ENCODE results near the gene ARL16.

ARL16 gene

GRCh38 chr17:81666342-81667191 is 17.0 kb downstream of the ARL16 start, which contains the start of the genes CCDC137 and OXLD1:
TSS of gene CCDC137 (plus strand) at chr17:81666737. CDS start at chr17:81666767, 30 bp downstream.
TSS of gene OXLD1 (minus strand) at chr17:81666605. CDS start at chr17:81666577, 28 bp downstream.
- DNase-seq, result peak; percentile 94

DNA sequence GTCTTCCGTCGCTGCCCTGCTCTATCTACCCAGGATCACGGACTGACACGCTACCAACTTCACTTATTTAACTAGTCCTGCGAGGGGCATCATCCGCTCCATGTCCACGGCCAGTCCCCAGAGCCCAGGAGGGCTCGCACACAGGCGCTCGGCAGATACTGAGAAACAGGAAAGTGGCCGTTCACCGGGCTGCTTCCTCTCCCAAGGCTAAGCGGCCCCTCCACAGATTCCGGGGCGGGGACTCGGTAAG is 17.6 kb downstream of the ARL16 start:
- DNase-seq, result peak; percentile 43

GRCh38 chr17:81665205-81666091 is 18.1 kb downstream of the ARL16 start:
- peak; percentile 42 for DNase-seq

- DNase-seq, result no peak
Observed at GRCh38 chr17:81664051-81664470, 19.5 kb downstream of the ARL16 start.

DNA sequence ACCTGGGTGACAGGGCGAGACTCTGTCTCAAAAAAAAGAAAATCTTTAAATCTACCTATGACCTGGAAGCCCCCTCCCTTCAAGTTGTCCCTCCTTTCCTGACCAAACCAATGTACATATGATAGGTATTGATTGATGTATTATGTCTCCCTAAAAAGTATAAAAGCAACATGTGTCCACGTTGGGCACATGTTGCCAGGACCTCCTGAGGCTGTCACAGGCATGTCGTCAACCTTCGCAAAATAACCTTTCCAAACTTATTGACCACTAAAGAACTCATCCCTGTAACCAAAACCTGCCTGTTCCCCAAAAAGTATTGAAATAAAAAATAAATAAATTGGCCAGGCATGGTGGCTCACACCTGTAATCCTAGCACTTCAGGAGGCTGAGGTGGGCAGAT is 21.6 kb downstream of the ARL16 start:
- no peak for DNase-seq

DNA sequence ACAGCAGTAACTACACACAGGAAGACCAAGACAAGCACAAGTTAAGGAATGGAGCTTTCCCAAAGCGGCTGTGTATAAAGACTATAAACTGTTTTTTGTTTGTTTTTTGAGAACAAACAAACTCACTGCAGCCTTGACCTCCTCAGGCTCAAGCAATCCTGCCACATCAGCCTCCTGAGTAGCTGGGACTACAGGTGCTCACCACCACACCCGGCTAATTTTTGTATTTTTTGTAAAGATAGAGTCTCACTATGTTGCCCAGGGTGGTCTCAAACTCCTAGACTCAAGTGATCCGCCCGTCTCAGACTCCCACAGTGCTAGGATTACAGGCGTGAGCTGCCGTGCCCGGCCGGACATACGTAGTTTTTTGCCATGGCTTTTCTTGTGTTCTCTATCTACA is 23.2 kb downstream of the ARL16 start:
- DNase-seq, result no peak

DNA sequence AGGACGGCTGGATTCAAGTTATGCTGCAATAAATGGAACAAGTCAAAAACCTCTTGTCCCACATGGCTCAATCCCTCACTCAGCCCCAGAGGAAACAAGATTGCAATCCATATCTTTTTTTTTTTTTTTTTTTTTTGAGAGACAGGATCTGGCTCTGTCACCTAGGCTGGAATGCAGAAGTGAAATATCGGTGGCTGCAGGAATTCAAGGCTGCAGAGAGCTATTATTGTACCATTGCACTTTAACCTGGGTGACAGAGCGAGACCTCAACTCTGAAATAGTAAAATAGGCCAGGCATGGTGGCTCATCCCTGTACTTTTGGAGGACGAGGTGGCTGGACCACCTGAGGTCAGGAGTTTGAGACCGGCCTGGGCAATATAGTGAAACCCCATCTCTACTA is 24.6 kb downstream of the ARL16 start:
- no peak for DNase-seq

DNA sequence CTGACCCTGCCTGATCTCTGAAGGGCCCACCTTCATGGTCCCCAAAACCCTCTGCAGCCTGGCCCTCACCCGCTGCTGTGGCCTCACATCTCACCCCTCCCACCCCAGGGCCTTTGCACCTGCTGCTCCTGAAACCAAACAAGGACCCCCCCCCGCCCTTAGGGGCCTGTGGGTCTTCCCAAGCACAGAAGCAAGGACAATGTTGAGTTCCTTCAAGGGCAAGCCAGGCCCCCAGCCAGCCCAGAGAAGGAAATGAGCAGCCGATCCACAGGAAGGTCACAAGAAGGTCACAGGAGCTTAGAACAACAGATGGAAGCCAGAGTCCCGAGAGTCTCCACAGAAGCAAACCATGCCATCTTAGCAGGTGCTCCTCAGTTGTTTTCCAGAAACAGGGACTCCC is 26.8 kb downstream of the ARL16 start:
- DNase-seq, result no peak

- DNase-seq, result no peak
Observed at GRCh38 chr17:81656118-81656743, 27.4 kb downstream of the ARL16 start, which contains the start of gene PDE6G. TSS of gene PDE6G (minus strand) at chr17:81656542. CDS start at chr17:81653305, 3,237 bp downstream.

DNA sequence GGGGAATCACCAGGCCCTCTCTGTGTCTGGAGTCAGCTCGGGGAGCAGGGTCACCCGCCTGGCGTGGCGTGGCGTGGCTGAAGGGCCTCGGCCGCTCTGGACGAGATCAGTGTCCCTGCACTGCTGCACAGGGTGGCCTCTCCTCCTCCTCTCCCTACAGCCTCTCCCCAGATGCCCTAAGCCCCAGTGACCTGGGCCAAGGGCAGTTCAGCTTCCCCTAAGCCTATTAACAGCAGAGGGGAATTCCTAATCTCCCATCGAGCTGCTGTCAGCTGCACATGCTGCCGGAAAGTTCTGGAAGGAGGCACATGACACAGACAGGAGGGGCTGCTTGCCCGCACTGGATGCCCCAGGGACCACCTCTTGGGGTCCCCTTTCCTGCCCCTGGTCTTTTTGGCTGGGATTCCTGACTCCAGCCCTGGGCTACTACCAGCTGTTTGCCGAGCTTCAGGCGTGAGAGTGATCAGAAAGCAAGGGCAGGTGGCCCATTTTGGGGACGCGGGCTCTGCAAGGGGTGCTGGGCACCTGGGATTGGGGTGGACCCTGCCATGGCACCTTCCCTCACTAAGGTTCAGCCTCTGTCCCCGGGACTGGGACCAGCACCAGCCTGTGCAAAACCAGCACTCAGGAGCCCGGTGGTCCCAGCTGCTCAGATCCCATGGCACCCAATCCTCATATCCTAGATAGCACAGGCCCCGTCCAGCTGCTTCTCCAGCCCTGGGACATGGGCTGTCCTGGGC is 28.0 kb downstream of the ARL16 start:
- no peak for DNase-seq

GRCh38 chr17:81652906-81653771 is 30.5 kb downstream of the ARL16 start:
- DNase-seq, result peak; percentile 50

- DNase-seq, result no peak
Observed at GRCh38 chr17:81651692-81652091, 31.9 kb downstream of the ARL16 start.

GRCh38 chr17:81650951-81651350 is 32.6 kb downstream of the ARL16 start:
- no peak for DNase-seq

DNA sequence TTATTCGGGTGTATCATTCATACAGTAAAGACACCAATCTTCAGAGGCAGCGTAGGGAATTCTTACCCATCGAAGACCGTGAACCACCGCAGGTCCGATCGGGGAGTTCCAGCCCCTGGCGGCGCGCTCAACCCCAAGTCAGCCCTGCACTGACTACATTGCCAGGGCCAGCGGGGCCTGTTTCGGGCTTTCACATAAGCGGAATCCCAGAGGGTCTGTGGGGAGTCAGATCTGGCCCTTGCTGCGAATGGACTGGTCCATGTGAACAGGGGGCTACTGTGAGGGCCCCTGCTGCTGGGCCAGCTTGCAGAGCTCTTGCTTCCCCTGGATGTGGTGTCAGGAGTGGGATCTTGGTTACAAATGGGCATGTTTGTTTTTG is 34.9 kb downstream of the ARL16 start:
- no peak for DNase-seq

- DNase-seq, result no peak
Observed at GRCh38 chr17:81648013-81648706, 35.4 kb downstream of the ARL16 start.

DNA sequence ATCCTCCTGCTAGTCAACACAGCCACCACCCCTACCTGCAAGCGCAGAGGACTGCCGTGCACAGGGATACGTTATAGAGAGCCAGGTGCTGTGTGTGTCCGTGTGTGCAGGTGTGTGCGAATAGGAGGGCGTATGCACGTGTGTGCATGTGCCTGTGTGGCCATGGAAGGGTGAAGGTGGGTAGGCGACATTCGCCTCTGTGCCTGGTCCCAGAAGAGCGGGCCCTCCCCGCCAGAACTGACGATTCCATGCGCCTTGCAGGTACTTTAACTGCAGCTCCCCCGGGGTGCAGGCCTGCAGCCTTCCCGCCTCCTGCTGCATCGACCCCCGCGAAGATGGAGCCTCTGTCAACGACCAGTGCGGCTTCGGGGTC is 36.0 kb downstream of the ARL16 start:
- no peak for DNase-seq

DNA sequence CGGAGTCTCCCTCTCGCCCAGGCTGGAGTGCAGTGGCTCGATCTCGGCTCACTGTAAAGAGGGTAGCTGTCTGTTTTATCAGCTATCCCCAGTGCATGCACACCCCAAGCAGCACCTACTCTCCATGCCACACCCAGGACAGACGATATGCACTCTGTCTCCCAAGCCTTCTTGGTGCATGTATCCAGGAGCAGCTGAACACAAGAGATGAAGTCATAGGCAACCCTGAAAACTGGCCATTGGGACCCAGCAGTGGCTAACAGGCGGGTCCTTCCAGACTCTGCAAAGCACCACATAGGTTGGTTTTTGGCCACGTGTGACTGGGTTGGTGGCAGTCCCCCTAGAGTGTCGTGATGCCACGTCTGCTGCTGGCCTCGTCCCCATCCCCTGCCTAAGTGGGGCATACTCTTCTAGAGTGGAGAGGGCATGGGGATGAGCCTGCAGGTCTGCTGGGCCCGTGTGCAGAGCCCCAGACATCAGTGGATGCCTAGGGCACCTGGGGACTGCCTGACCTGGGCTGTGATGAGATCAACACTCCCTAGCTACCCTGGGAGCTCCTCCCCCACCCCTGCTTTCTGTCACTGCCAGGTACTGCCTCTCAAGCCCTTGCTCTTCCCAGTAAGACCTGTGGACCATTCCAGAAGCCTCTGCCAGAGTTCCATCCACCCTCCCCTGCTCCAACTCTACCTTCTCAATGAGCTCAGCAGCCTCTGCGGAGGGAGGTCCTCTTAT is 36.6 kb downstream of the ARL16 start:
- no peak for DNase-seq

- DNase-seq, result no peak
Observed at GRCh38 chr17:81644976-81645952, 38.3 kb downstream of the ARL16 start.

- no peak for DNase-seq
Observed at GRCh38 chr17:81644496-81644895, 39.1 kb downstream of the ARL16 start.
